Stimulated activated CD8-positive, alpha-beta memory T cell treated with anti-CD3 and anti-CD28 coated beads, Interleukin-7, amount 100 ng/mL, for 4 hours (primary cell): ENCODE measurements around the gene SERPINA3.

Experiments
- DNase-seq, 2 donors: peaks; one replicate each; pipeline ENCODE4 v3.0.0-alpha.2; 2020; ENCODE audit warnings: low read depth in 2 of 2

Gene SERPINA3

GRCh38 chr14:94613720-94614644 is 1.8 kb downstream of the SERPINA3 start:
- DNase-seq, result no peak

GRCh38 chr14:94614802-94615201 is 2.6 kb downstream of the SERPINA3 start:
- DNase-seq, result no peak

GRCh38 chr14:94615254-94615653 is 3.1 kb downstream of the SERPINA3 start:
- DNase-seq, result no peak

GRCh38 chr14:94615823-94616570 is 3.8 kb downstream of the SERPINA3 start:
- no peak for DNase-seq

GRCh38 chr14:94617366-94617941 is 5.3 kb downstream of the SERPINA3 start:
- DNase-seq, result no peak

- DNase-seq, result no peak
Observed at GRCh38 chr14:94617988-94618822, 6.0 kb downstream of the SERPINA3 start.

GRCh38 chr14:94619297-94619696 is 7.1 kb downstream of the SERPINA3 start:
- no peak for DNase-seq

GRCh38 chr14:94620597-94620996 is 8.4 kb downstream of the SERPINA3 start:
- no peak for DNase-seq

- DNase-seq, result no peak
Observed at GRCh38 chr14:94621358-94622134, 9.4 kb downstream of the SERPINA3 start.

- DNase-seq, result no peak
Observed at GRCh38 chr14:94622653-94623421, 10.6 kb downstream of the SERPINA3 start.

GRCh38 chr14:94623422-94623809 is 11.2 kb downstream of the SERPINA3 start:
- no peak for DNase-seq

GRCh38 chr14:94623856-94624499 is 11.8 kb downstream of the SERPINA3 start:
- no peak for DNase-seq

GRCh38 chr14:94624537-94625352 is 12.6 kb downstream of the SERPINA3 start:
- DNase-seq, result no peak

GRCh38 chr14:94625353-94625635 is 13.1 kb downstream of the SERPINA3 start:
- DNase-seq, result no peak

- no peak for DNase-seq
Observed at GRCh38 chr14:94628578-94628977, 16.4 kb downstream of the SERPINA3 start.

- no peak for DNase-seq
Observed at GRCh38 chr14:94630396-94630795, 18.2 kb downstream of the SERPINA3 start.

GRCh38 chr14:94631050-94631449 is 18.9 kb downstream of the SERPINA3 start:
- DNase-seq, result no peak

- DNase-seq, result no peak
Observed at GRCh38 chr14:94631536-94632304, 19.5 kb downstream of the SERPINA3 start.
